Stimulated activated CD4-positive, alpha-beta T cell treated with anti-CD3 and anti-CD28 coated beads, Interleukin-12 subunit alpha, Interleukin-12 subunit beta, amount 100 ng/mL, for 24 hours (primary cell): Measurements from ENCODE around the gene AQP1.

Experiments used
- DNase-seq, 2 experiments: peaks; one replicate each; pipeline ENCODE4 v3.0.0-alpha.2; 2020; ENCODE audit warnings: low read depth in 2 of 2

AQP1 gene

DNA sequence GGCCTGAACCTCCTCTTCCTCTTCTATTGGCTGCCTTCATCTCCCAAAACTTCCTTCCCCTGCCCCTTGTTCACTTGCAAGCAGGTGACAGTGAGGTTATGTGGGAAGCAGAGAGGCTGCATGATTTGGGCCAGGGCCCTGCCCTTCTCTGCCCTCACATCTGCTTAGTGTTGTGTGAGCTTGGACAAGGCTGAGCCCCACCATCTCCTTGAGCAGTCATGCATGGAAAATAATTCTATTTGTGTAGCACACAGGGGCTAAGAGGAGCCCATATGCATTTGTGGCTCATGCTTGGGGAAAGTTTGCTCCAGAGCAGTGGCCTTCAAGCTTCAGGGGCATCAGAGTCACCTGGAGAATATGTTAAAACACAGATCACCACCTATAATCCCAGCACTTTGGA, 26.8 kb upstream of the AQP1 start:
- no peak for DNase-seq

DNA sequence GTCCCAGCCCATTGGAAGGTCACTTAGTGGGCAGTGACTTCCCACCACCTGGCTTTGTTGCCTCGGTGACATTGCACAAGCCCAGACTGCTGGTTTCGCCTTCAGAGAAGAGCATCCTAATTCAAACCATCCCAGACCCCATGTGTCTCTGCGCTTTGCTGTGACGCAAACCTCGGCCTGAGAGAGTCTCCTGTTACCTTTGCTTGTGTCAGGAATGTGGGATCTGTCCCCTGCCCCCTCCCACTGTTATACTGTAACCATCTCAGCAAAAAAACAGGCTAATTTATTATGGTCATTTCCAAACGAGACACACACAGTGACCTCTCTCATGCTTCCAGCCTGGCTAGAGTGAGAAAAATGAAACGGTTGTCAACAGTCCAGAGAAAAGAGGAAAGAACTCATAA, 25.0 kb upstream of the AQP1 start:
- DNase-seq: no peak

DNA sequence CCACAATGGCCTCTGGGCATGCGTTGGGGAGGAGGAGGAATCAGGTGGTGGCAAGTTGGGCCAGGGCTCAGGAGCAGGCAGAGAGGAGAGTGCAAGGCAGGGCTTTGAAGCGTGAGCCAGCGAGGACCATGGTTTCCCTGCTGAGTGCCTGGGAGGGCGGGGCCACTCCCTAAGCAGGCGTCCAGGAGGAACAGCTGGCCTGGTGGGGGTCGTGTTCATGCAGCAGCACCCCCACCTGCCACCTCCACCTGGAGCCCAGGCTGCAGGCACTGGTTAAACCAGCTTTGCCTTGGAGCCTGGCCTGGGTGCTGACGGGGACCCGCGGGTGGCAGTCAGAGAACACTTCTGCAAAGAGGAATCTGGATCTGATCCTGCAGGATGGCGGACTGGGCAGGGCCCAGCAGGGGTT, 24.2 kb upstream of the AQP1 start:
- no peak for DNase-seq

DNA sequence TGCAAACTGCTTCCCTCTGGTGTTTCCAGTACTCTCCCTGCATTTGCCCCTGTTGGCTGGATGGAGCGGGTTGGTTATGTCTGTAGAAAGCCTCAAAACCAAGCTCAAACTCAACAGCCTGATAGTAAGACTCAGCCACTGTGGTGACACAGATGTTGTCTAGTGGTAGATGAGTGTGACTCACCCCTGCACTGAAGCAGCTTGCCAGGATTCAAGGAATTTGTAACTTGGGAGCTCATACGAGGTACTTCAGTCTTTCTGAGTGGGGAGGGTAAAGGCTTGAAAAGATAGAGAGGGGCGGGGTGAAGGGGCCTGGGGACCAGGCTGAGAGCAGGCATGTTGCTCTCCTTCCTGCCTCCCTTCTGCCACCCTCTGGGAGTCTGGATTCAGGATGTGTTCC, 22.9 kb upstream of the AQP1 start:
- DNase-seq: no peak

DNA sequence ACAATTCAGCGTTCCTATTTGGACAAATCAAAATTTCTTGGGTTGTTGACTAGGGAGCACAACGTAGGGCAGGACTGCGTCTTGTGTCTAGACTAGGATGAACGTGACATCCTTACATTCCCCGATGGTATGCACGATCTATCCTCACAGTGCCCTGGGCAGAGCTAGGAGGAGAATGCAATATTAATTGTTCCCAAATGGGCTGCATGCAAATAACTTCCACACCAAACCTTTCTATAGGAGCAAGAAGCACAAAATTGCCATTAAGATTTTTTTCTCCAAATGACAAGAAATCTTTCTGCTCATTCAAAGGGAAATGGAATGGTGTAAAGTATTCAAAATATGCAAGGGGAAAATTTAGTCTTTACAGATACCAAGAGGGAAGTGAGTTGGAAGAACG, 21.4 kb upstream of the AQP1 start:
- no peak for DNase-seq

DNA sequence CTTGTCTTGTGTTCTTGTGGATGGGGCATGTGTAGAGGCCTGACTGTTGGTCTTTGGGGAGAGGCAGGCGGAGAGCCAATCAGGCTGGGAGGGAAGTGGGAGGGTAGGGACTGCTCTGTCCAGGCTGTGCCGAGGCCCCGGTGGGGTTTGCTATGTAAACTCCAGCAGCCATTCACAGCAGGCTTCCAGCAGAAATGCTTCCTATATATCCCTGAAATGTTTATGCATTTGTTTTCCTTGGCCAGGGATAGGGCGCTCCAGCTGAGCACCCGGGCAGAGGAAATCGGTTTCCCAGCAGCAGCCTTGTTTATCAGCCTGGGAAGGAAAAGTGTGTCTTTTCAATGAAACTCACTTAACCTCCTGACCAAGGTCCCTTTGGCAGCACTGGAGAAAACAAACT, 18.3 kb upstream of the AQP1 start:
- no peak for DNase-seq

DNA sequence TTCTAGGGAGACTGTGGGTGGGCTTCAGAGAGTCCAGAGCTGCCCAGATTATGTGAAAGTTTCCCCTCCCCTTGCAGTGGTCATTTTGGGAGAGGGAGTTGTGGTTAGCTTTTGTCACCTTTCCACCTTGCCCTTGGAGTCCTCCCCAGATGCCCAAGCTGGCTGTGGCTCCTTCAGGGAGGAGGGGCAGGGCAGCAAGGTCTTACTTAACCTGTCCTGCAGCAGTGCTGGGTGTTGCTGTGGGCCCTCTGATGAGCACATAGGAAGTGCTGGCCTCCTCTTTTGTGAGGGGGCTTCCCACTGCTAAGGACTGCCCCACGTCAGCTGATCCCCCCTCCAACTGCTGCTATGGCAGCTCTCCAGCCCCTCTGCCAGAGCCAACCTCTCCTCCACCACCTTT, 17.6 kb upstream of the AQP1 start:
- DNase-seq: no peak

DNA sequence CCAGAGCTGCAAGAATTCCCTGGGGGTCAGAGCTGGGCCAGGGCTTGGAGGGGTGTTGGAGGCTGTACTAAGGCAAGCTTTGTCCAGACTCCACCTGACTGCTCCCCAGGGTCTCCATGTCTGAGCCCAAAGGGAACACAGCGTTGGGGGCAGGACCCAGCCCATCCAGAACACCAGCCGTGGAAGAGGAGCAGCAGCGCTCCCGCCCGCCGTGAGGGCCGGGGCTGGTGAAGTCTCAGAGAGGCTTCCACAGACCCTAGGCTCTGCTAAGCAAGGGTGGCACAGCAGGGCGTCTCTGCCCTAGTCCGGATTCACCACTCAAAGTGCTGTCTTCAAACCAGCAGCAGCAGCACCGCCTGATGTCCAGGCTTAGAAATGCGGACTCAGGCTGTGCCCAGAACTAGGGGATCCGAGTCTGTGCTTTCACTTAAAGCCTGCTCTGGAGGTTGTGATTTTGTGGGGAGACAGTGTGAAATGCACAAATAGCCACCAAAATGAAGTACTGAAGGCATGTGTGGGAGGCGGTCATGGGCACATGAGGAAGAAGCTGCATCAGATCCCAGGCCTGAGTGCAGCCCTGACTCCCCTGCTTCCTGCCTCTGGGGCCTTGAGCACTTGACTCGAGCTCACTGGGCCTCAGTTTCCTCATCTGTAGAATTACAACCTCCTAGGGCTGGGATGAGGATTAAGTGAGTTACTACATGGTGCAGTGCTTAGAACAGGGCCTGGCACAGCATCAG, 16.6 kb upstream of the AQP1 start:
- DNase-seq: no peak

DNA sequence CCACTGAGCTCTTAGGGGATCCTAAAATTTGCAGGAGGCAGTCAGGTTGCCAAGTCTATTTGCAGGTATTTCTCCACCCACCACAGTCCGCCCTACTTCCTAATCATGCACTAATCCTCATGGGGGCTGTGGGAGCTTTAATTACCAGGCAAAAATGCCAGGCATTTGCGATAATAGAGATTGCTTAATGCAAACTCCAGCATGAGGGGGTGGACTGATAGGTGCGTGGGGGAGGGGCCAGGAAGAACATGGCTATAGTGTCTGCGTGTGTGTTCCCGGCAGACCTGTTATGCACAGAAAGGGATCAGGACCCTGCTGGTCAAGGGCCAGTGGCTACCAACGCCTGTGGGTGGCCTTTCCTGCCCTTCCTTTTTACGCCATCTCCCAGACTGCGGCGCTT, 15.6 kb upstream of the AQP1 start:
- no peak for DNase-seq

DNA sequence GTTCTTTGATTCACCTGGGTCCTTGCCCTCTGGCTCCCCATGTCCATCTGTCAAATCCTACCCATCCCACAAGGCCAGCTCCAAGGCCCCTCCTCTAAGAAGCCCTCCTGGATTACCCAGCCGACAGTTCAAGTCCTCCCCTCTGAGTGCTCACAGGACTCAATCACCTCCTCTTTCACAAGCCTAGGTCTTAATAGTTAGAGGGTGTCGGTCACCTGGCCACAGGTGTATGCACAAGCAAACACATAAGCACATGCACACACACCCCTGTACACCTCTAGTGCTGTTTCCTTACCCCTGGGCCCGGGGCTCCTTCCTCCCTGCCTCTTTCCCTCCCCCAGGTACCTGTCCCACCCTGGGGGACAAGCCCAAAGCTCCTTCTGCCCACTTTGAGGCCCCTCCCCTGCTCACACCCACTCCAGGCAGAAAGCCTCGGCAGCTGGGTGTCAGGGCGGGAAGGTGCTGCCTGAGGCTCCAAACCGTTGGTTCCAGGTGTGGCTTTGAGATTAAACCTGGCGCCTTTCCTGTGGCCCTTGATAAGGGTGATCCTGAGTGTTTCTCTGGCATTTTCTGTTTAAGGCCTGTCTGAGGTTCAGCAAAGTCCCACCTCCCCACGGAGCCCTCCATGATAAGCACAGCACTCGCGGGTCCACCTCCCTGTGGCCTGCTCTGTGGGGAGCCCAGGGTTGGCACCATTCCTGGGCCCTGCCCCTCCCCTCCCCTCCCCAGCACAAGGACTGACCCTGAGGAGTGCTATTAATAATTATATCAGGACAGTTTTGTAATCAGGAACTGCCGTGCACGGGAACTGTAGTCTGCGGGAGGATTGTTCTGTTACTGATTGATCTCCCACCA, 14.6 kb upstream of the AQP1 start:
- no peak for DNase-seq

DNA sequence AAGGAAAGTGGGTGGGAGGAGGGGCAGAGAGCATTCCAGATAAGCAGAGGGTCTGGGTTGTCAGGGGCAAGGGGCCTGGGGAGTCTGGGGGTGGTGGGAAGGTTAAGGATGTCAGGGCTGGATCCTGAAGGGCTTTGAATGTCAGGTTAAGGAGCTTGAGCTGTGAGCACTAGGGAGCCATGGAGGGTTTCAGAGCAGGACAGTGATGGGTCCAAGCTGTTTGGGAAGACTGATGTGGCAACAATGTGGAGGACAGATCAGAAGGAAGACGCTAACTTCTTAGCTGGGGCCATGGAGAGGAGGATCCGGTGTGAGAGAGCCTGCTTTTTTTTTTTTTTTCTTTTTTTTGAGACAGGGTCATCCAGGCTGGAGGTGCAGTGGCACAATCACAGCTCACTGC, 13.9 kb upstream of the AQP1 start:
- DNase-seq: no peak

DNA sequence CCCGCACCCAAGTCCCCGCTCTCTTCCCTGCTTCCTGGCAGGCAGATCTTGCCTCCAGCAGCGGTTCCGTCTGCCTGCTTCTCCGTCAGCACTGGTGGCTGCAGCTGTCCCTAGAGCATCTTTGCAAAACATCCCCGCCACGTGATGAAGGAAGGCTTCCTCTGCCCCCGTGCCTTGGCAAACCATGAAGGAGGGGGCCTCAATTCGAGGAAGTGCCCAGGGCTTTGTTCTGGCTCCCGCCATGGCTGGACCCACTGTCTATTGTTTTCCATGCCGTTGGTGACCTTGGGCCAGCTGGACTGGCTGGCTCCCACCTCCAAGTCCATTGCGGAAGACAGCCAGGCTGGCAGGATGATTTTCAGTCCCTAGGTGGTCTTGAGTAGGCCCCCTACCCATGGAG, 13.2 kb upstream of the AQP1 start:
- DNase-seq: no peak

DNA sequence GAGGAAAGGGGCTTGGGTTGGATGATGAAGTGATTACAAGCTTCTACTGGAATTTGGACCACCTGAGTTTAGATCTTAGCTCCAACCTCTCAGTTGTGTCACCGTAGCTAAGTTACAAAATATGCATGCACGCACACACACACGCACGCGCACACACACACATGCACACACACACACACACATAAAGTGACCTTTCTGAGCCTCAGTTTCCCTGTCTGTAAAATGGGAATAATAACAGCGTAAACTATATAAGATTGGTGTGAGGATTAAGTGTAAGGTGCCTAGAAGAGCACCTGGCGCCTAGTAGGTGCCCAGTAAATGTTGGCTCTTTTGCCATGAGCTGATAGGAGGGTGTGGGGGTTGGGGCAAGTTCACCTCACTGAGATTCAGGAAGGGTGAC, 12.6 kb upstream of the AQP1 start:
- DNase-seq: no peak

DNA sequence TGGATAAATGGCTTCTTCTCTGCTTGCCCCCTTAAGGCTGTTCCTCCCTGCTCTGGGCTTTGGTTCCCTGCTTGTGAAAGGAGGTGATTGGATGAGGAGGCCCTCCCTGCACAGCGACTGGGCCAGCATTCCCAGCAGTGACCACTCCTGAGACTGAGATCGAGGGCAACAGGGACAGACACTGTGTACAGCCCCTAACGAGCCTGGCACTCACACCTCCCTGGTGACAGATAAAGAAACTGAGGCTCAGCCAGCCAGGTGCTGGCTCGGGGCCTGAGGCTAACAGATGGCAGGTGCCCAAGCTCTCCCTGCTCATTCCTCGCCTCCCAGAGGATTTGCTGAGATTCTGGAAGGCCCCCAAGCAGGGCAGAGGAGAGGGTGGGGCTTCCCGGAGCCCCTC, 12.0 kb upstream of the AQP1 start:
- no peak for DNase-seq

DNA sequence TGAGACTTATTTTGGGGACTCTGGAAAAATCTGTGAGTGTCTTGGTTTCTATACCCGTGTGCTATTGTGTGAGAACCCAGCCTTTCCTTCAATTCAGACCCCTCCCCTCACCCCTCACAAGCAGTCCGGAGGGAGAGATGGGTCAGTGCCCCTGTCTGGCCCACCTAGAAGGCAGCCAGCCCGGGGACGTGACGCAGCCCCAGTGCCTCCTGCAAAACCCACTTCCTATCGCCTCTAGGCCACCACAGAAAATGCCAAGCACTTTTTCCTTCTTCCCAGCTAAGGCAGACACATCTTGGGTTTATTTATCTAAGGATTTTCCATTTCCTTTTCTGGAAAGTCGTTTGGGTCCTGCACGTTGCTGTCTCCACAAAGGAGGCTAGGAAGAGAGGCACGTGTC, 11.6 kb upstream of the AQP1 start:
- no peak for DNase-seq

DNA sequence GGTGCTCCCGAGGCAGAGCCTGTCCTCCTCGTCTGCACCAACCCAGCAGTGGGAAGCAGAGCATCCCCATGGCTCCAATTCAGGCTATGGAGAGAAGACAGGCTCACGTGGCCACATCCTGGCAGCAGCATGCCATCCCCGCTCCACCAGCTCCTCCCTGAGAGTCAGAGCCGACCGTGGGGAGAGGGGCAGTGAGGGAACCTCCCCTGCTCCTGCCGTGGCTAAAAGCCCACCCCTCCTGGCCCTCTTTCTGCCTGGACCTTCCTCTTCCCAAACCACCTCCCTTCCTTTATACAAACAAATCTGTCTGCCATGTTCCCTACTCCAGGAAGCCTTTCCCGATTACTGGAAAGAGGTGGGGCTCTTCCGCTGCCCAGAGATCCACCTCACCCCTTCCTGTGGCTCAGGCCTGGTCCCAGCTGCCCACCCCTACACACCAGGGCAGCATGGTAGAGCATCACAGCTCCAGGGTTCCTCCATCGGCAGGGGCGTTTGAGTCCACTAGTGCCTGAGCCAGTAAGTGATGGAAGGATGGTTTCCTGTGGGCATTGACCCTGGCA, 10.8 kb upstream of the AQP1 start:
- no peak for DNase-seq

DNA sequence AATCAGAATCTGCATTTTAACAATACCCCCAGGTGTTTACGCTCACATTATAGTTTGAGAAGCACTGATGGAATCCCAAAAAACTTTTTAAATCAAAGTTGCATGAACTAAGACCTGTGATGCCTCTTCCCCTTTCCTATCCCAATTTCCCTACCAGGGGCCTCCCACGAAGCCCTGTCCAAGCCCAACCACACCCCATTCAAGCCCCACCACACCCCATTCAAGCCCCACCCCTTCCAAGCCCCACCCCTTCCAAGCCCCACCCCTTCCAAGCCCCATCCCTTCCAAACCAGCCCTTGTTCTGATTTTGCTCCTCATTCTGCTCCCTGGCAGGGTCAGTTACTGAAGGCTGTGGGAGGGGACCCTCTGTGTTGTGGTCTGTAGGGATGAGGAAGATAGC, 9.8 kb upstream of the AQP1 start:
- no peak for DNase-seq

DNA sequence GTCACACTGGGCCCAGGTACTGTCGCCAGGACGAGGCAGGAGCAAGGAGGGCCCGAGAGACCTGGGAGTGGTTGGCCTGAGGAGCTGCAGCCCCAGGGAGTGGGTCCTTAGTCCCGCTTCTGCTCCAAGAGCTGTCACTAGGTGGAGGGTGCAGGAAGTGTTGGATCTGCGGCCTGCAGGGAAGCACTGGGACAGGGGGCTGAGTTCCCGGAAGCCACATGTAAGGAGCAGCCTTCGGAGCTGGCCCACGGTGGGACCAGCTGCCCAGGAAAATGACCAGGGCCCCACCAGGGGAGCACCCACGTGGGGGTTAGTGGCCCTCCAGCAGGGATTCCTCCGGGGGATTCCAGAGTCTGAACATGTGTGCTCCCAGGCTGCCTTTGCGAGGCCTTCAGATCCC, 9.2 kb upstream of the AQP1 start:
- DNase-seq: no peak

DNA sequence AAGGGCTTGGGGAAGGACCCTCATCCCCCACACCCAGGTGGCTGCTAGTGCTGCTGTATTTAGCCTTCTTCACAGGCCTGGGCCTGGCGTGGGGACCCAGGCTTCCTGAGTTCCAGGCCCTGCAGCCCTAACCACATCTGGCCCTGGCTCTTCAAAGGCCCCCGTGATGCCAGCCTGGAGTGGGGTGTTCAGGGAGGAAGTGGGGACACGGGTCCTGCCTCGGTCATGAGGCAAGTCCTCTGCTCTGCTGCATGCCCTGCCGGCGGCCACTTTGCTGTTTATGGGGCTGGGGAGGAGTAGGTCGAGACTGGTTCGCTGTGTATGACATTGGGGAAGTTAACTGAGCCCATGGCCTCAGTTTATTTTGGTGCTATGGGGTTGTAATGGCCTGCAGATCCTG, 8.5 kb upstream of the AQP1 start:
- no peak for DNase-seq

DNA sequence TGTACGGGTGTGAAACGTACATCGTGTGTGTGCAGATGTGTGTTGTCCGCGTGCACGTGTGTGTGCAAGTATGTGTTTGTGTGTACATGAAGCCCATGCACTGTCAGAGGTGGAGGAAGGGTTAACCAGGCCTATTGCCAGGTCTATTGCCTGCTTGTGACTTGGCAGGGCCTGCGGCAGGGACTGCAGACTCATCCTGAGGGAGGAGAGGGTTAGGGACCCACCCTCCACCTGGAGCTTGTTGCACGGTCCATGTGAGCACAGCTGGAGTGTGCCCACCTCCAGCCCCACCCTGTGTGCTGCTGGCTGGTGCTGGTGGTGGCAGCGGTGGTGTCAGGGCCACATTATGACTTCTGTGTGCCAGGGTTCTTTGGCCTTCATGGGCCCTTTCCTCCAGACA, 7.1 kb upstream of the AQP1 start:
- DNase-seq: no peak

DNA sequence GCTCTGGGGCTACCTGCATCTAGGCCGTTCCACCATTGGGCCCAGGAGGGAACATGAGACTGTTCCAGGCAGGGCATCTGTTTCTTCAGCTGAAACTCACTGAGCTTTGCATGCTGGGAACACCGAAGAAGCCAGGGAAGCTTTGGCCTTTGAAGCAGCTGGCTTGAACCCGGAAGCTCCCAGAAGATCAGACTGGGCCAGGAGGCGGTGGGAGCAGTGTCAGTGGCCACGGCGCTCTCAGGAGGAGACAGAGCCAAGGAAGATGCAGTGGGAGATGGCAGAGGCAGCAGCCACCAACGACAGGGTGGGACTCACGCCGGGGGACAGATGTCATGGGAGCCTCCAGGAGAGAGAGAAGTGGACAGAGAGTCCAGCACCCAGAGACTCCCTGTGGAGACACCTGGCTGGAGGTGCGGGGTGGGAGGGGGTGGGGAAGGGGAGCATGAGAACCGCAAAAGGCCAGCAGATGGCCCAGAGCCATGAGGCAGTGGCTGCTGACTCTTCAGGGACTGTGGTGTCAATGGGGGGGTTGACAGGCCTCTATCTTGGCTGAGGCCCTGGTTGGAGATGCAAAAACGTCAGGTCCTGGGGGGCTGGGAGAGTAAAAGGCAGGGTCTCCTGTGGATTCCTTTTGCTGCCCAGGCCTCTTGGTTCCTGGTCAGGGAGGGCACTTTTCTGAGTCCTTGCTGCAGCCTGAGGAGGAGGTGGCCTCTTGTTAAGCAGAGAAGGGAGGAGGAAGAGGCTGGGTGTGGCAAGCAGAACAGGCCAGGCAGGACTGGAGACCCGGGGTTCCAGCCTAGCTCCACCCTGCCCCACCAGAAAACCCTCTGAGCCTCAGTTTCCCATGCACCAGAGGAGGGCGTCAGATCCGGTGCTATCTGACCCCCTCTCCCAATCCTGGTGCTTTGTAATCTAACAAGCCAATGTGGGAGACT, 6.3 kb upstream of the AQP1 start:
- no peak for DNase-seq

DNA sequence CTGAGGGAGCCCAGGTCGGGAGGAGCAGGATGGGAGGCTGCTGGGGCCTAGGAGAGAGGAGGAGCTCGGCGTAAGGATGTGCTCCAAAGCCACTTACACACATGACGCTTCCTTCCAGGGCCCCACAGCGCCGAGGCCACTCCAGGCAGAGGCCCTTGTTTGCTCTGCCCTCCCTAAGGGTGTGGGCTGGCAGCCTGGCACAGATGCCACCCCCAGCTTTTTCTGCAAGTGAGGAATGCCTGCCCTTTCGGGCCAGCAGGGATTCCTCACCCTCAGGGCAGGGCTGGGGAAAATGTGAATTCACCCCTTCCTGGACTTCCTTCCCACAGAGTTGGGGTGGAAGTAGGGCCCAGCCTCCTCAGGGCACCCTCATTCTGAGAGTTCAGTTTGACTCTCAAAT, 5.6 kb upstream of the AQP1 start:
- no peak for DNase-seq
